ENCODE results near the gene ADRA2C. TPM values are rescaled to one million over a fixed set of nuclear protein-coding genes. Genes with fewer than 3 reads are reported as not detected.

The ADRA2C gene
- total and polyA plus RNA-seq, 2 of the 13 experiments (the other 11 are each of a cell fraction or from before 2014, with no cell fraction given) = 15.4 to 69.7 TPM

DNA sequence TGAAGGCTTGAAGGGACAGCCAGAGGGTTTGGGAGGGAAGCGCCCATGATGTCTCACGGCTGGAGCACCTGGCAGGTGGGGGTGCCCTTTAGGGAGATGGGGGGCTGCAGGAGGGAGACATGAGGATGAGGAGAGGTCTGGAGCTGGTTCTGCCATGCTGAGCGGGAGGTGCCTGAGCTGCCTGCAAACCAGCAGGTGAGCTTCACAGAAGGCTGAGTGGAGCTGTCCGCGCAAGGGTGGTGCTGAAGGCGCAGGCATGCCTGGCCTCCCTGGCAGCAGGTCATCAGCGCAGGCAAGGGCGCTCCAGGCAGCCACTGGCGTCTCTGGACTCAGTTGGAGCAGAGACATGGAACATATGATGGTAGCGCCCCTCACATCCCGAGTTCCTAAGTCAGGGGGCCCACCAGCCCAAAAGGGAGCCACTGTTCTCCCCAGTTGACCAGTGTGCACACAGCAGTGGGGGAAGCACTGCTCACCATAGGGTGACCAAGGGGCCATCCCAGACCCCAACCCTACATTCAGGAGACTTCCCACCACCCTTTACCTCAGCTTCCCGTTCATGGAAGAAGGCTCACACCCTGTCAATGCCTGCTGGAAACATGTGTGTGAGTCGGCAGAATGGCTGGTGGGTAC, 25.8 kb downstream of the ADRA2C start (continued):
- TF ChIP-seq, protein P1, sequence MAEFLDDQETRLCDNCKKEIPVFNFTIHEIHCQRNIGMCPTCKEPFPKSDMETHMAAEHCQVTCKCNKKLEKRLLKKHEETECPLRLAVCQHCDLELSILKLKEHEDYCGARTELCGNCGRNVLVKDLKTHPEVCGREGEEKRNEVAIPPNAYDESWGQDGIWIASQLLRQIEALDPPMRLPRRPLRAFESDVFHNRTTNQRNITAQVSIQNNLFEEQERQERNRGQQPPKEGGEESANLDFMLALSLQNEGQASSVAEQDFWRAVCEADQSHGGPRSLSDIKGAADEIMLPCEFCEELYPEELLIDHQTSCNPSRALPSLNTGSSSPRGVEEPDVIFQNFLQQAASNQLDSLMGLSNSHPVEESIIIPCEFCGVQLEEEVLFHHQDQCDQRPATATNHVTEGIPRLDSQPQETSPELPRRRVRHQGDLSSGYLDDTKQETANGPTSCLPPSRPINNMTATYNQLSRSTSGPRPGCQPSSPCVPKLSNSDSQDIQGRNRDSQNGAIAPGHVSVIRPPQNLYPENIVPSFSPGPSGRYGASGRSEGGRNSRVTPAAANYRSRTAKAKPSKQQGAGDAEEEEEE (CRISPR knock-in tag; IDR thresholded peaks at IDR 0.05; ENCODE audit: borderline replicate concordance) = no peak
- TF ChIP-seq U2AF1 (optimal IDR thresholded peaks at IDR 0.05; ENCODE audit: low read depth, low read length) (no peak), TFE3 (CRISPR knock-in tag; IDR thresholded peaks at IDR 0.05) (peak; percentile 93), ZNF562 (CRISPR knock-in tag; IDR thresholded peaks at IDR 0.05; ENCODE audit: borderline replicate concordance) (no peak), ZNF331 (CRISPR knock-in tag; IDR thresholded peaks at IDR 0.05) (peak; percentile 97), ZNF768 (CRISPR knock-in tag; IDR thresholded peaks at IDR 0.05) (peak; percentile 86; the same call in 1 of the 2 replicates), NFATC3 (CRISPR knock-in tag; IDR thresholded peaks at IDR 0.05) (no peak), IRF2 (CRISPR knock-in tag; IDR thresholded peaks at IDR 0.05) (peak; percentile 91), HNRNPL (IDR thresholded peaks at IDR 0.05; ENCODE audit: low read depth, low read length) (no peak), NFYB (CRISPR knock-in tag; IDR thresholded peaks at IDR 0.05) (peak; percentile 35; the same call in 1 of the 2 replicates), PRMT3 (CRISPR knock-in tag; IDR thresholded peaks at IDR 0.05; ENCODE audit: borderline replicate concordance, low read depth) (peak; percentile 79; the same call in 1 of the 2 replicates), POLR2AphosphoS5 (IDR thresholded peaks at IDR 0.05; ENCODE audit: low read depth, low read length) (no peak), HNF4G (IDR thresholded peaks at IDR 0.05; ENCODE audit: borderline replicate concordance, low read depth, low read length) (no peak), HNF4G (CRISPR knock-in tag; IDR thresholded peaks at IDR 0.05; ENCODE audit: borderline replicate concordance, low read depth) (peak; percentile 58; the same call in 1 of the 2 replicates), ZNF382 (CRISPR knock-in tag; IDR thresholded peaks at IDR 0.05; ENCODE audit: borderline replicate concordance) (no peak), JUN (CRISPR knock-in tag; IDR thresholded peaks at IDR 0.05) (no peak), ZC3H13 (CRISPR knock-in tag; IDR thresholded peaks at IDR 0.05) (peak; percentile 87), ZBTB3 (CRISPR knock-in tag; IDR thresholded peaks at IDR 0.05; ENCODE audit: borderline replicate concordance, low read depth) (peak; percentile 79; the same call in 1 of the 2 replicates), RFX5 (IDR thresholded peaks at IDR 0.05; ENCODE audit: low read depth, low read length) (no peak)
- TF ChIP-seq, protein P2, sequence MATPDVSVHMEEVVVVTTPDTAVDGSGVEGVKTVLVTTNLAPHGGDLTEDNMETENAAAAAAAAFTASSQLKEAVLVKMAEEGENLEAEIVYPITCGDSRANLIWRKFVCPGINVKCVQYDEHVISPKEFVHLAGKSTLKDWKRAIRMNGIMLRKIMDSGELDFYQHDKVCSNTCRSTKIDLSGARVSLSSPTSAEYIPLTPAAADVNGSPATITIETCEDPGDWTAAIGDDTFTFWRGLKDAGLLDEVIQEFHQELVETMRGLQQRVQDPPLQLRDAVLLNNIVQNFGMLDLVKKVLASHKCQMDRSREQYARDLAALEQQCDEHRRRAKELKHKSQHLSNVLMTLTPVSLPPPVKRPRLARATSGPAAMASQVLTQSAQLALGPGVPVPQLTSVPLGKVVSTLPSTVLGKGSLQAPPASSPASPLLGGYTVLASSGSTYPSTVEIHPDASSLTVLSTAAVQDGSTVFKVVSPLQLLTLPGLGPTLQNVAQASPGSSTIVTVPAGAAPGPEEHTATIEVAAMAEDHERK (CRISPR knock-in tag; IDR thresholded peaks at IDR 0.05; ENCODE audit: low read depth) = no peak
- TF ChIP-seq, protein P3, sequence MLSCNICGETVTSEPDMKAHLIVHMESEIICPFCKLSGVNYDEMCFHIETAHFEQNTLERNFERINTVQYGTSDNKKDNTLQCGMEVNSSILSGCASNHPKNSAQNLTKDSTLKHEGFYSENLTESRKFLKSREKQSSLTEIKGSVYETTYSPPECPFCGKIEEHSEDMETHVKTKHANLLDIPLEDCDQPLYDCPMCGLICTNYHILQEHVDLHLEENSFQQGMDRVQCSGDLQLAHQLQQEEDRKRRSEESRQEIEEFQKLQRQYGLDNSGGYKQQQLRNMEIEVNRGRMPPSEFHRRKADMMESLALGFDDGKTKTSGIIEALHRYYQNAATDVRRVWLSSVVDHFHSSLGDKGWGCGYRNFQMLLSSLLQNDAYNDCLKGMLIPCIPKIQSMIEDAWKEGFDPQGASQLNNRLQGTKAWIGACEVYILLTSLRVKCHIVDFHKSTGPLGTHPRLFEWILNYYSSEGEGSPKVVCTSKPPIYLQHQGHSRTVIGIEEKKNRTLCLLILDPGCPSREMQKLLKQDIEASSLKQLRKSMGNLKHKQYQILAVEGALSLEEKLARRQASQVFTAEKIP (CRISPR knock-in tag; IDR thresholded peaks at IDR 0.05; ENCODE audit: borderline replicate concordance) = no peak
- TF ChIP-seq, protein P4, sequence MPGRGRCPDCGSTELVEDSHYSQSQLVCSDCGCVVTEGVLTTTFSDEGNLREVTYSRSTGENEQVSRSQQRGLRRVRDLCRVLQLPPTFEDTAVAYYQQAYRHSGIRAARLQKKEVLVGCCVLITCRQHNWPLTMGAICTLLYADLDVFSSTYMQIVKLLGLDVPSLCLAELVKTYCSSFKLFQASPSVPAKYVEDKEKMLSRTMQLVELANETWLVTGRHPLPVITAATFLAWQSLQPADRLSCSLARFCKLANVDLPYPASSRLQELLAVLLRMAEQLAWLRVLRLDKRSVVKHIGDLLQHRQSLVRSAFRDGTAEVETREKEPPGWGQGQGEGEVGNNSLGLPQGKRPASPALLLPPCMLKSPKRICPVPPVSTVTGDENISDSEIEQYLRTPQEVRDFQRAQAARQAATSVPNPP (CRISPR knock-in tag; IDR thresholded peaks at IDR 0.05) = no peak

Data from HepG2 (cell line).